Measurements from ENCODE around the gene TM4SF1.
A peak's percentile ranks its signal among the peaks of the same experiment; 100 is the strongest.
"Not testable (repeated sequence)": the region's sequence is repeated elsewhere in the genome, so short reads cannot be mapped to it uniquely, and the experiment has no call there.

Gene TM4SF1

DNA sequence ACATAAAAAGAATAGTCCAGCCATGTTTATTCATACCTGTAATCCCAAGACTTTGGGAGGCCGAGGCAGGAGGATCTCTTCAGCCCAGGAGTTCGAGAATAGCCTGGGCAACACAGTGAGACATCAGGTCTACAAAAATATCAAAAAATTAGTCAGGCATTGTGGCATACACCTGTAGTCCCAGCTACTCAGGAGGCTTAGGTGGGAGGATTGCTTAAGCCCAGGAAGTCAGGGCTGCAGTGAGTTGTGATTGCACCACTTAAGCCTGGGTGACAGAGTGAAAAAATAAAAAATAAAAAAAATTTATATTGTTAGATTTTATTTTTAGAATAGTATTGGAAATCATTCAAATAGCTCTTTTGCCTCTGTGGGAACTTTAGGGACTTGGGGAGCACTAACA, 12.8 kb upstream of the TM4SF1 start:
- no peak for TF ChIP-seq JUND (IDR thresholded peaks at IDR 0.05; ENCODE audit: low read depth)
- in situ Hi-C loops (cut with HindIII; ENCODE audit: low pct_unique_long_range_greater_than_20kb, low sequenced_read_pairs), result no loop called here
- no peak for DNase-seq (ENCODE audit: low read depth in 1 of 2, low spot score in 1 of 2)

GRCh38 chr3:149388531-149389417, 11.3 kb upstream of the TM4SF1 start:
- peak in 1 of 2 experiments; percentile 74 for DNase-seq (ENCODE audit: low read depth in 1 of 2, low spot score in 1 of 2)
- no peak for TF ChIP-seq JUND (IDR thresholded peaks at IDR 0.05; ENCODE audit: low read depth)
- in situ Hi-C loops (cut with HindIII; ENCODE audit: low pct_unique_long_range_greater_than_20kb, low sequenced_read_pairs), result no loop called here

- peak in 1 of 2 experiments; percentile 40 for DNase-seq (ENCODE audit: low read depth in 1 of 2, low spot score in 1 of 2)
- in situ Hi-C loops (cut with HindIII; ENCODE audit: low pct_unique_long_range_greater_than_20kb, low sequenced_read_pairs), result no loop called here
- no peak for TF ChIP-seq JUND (IDR thresholded peaks at IDR 0.05; ENCODE audit: low read depth)
Measured at GRCh38 chr3:149388001-149388440, 10.6 kb upstream of the TM4SF1 start.

- TF ChIP-seq JUND (IDR thresholded peaks at IDR 0.05; ENCODE audit: low read depth), result no peak
- in situ Hi-C loops (cut with HindIII; ENCODE audit: low pct_unique_long_range_greater_than_20kb, low sequenced_read_pairs), result no loop called here
- no peak for DNase-seq (ENCODE audit: low read depth in 1 of 2, low spot score in 1 of 2)
Measured at GRCh38 chr3:149386299-149386606, 8.8 kb upstream of the TM4SF1 start.

- TF ChIP-seq JUND (IDR thresholded peaks at IDR 0.05; ENCODE audit: low read depth), result no peak
- DNase-seq (ENCODE audit: low read depth in 1 of 2, low spot score in 1 of 2), result no peak
- in situ Hi-C loops (cut with HindIII; ENCODE audit: low pct_unique_long_range_greater_than_20kb, low sequenced_read_pairs), result no loop called here
Measured at GRCh38 chr3:149385617-149386298, 8.3 kb upstream of the TM4SF1 start.

DNA sequence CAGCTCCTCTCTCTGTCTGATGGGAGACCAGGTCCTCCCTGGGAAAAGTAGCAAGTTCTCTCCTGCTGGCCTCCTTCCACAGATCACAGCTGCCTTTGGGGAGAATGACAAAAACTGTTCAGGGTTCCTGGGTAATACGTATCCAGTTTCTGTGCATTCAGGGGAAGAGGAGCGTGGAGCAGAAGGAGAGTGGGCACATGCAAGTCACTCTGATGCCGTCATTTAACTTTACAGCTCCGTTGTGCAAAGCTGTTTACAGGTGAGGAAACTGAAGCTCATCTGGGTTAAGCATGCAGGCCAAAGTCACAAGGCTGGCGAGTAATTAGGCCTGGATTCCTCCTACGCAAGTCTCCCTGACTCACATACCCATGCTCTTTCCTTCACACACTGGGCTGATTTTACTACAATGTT, 7.5 kb upstream of the TM4SF1 start:
- in situ Hi-C loops (cut with HindIII; ENCODE audit: low pct_unique_long_range_greater_than_20kb, low sequenced_read_pairs), result no loop called here
- no peak for DNase-seq (ENCODE audit: low read depth in 1 of 2, low spot score in 1 of 2)
- no peak for TF ChIP-seq JUND (IDR thresholded peaks at IDR 0.05; ENCODE audit: low read depth)

- no peak for TF ChIP-seq JUND (IDR thresholded peaks at IDR 0.05; ENCODE audit: low read depth)
- no peak for DNase-seq (ENCODE audit: low read depth in 1 of 2, low spot score in 1 of 2)
- in situ Hi-C loops (cut with HindIII; ENCODE audit: low pct_unique_long_range_greater_than_20kb, low sequenced_read_pairs), result no loop called here
Measured at GRCh38 chr3:149384167-149384566, 6.7 kb upstream of the TM4SF1 start.

- no peak for TF ChIP-seq JUND (IDR thresholded peaks at IDR 0.05; ENCODE audit: low read depth)
- in situ Hi-C loops (cut with HindIII; ENCODE audit: low pct_unique_long_range_greater_than_20kb, low sequenced_read_pairs), result no loop called here
- no peak for DNase-seq (ENCODE audit: low read depth in 1 of 2, low spot score in 1 of 2)
Measured at GRCh38 chr3:149383703-149384102, 6.3 kb upstream of the TM4SF1 start.

GRCh38 chr3:149382518-149382917, 5.1 kb upstream of the TM4SF1 start:
- in situ Hi-C loops (cut with HindIII; ENCODE audit: low pct_unique_long_range_greater_than_20kb, low sequenced_read_pairs), result no loop called here
- DNase-seq (ENCODE audit: low read depth in 1 of 2, low spot score in 1 of 2), result no peak
- no peak for TF ChIP-seq JUND (IDR thresholded peaks at IDR 0.05; ENCODE audit: low read depth)

GRCh38 chr3:149382101-149382467, 4.6 kb upstream of the TM4SF1 start:
- TF ChIP-seq JUND (IDR thresholded peaks at IDR 0.05; ENCODE audit: low read depth), result no peak
- no peak for DNase-seq (ENCODE audit: low read depth in 1 of 2, low spot score in 1 of 2)

GRCh38 chr3:149381173-149382100, 4.0 kb upstream of the TM4SF1 start:
- no peak for DNase-seq (ENCODE audit: low read depth in 1 of 2, low spot score in 1 of 2)
- in situ Hi-C loops (cut with HindIII; ENCODE audit: low pct_unique_long_range_greater_than_20kb, low sequenced_read_pairs), result no loop called here
- no peak for TF ChIP-seq JUND (IDR thresholded peaks at IDR 0.05; ENCODE audit: low read depth)

More at GRCh38 chr3:149382101-149382467, 4.6 kb upstream of the TM4SF1 start:
- in situ Hi-C loops (cut with HindIII; ENCODE audit: low pct_unique_long_range_greater_than_20kb, low sequenced_read_pairs), result no loop called here

- DNase-seq (ENCODE audit: low read depth in 1 of 2, low spot score in 1 of 2); in situ Hi-C loops (cut with HindIII; ENCODE audit: low pct_unique_long_range_greater_than_20kb, low sequenced_read_pairs): not testable (repeated sequence)
Measured at GRCh38 chr3:149380220-149380619, 2.8 kb upstream of the TM4SF1 start.
